ENCODE data around the gene ANKRD44.
"Not testable (repeated sequence)": the region's sequence is repeated elsewhere in the genome, so short reads cannot be mapped to it uniquely, and the experiment has no call there.

ANKRD44 gene

DNA sequence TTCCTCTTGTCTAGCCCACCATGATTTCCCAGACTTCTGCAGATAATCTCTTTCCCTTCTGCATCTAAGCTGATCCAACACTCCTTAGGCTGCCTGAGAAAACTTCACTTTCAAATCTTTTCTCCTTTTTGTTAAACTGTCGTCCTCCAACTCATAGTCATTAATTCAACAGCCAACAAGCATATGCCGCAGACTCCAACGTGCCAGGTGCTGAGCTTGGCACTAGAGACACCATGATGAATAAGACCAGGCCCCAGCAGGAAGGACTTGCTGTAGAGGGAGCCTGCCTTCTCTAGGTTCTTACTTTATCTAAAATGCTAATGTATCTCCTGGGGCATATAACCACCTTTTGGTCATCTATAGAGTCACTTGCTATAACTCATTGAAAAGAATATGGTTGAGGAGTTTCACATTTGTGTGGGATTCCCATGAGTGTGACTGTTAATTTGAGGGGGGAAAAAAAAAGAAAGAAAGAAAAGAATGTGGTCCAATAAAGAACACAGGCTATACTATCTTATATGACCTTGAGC, 51.0 kb downstream of the ANKRD44 start:
- peak; percentile 57 for ATAC-seq

DNA sequence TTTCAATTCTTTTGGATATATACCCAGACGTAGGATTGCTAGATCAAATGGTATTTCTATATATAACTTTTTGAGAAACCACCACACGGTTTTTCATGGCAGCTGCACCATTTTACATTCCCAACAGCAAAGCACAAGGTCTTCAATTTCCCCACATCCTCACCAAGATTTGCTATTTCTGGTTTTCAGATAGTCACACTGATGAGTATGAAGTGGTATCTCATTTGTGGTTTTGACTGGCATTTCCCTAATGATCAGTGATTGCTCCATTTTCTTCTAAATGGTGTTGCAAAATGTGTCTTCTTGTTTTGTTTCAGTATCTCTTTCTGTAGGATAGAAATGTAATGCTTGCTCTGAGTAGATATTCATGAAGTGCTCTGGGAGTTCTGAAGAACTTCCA, 52.0 kb downstream of the ANKRD44 start:
- DNase-seq: no peak
- ATAC-seq: peak; percentile 39

More for the DNA sequence above, 51.0 kb downstream of the ANKRD44 start:
- DNase-seq: no peak

DNA sequence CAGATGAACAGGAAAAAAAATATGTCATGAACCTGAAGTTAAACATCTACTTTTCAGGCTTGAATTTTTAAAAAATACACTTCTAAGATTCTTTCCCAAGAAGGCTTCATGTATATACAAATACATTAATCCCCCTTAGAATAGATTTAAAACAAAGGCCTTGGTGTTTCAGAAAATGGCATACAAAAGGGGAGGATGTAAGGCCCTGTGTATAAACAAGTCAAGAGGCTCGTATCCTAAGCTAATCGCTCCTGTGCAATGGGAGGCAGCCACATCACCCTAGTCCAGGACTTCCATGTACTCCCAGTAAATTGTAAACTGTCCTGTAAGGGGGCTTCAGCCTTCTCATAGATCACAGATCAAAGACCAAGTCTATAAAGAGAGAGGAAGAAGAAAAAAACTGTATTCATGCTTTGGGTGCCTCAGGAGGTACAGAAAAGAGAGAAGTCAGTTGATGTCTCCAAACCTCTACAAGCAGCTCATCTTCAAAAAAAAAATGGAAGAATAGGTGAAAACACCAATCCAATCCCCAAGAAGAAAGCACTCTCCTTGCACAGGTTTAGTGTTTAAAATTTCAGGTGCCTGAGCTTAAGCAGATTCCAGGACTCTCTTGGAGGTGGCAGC, 53.9 kb downstream of the ANKRD44 start:
- DNase-seq (no peak), ATAC-seq (no peak)

DNA sequence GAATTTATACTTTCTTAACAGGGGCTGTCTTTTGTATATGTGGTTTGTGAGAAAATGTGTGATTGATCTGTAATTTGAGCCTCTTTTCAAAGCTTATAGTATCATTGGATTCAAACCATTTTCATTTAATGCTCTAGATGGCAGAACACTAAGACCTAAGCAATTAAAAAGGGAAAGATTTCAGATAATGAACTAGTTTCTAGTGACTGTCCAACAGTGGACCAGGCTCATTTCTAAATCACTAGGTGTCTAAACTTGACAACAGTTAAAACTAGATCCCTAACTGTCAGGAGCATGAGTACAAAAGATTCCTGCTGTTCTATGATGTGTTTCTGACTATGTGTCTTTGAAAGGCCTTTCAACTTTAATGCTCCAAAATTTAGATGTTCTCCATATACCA, 54.6 kb downstream of the ANKRD44 start:
- DNase-seq (no peak), ATAC-seq (no peak)

DNA sequence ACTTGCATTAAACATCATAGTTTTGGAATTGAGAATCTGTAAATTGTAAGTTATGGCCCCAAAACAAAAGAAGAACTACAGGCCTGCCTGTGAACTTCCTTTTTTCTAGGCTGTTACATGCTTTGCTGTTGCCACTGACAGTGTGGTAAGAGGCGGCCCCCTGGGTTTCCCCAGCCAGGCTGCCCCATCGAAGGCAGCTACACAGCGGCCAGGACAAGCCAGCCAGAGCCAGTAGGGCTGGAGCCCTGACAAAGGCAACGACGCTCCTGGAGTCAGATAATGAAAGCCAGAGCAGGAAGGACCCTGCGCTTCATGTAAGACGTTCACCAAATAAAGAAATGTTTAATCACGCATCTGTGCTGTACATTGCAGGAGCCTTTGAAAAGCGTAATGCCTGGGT, 55.0 kb downstream of the ANKRD44 start:
- ATAC-seq (peak; percentile 95), DNase-seq (peak; percentile 84)

DNA sequence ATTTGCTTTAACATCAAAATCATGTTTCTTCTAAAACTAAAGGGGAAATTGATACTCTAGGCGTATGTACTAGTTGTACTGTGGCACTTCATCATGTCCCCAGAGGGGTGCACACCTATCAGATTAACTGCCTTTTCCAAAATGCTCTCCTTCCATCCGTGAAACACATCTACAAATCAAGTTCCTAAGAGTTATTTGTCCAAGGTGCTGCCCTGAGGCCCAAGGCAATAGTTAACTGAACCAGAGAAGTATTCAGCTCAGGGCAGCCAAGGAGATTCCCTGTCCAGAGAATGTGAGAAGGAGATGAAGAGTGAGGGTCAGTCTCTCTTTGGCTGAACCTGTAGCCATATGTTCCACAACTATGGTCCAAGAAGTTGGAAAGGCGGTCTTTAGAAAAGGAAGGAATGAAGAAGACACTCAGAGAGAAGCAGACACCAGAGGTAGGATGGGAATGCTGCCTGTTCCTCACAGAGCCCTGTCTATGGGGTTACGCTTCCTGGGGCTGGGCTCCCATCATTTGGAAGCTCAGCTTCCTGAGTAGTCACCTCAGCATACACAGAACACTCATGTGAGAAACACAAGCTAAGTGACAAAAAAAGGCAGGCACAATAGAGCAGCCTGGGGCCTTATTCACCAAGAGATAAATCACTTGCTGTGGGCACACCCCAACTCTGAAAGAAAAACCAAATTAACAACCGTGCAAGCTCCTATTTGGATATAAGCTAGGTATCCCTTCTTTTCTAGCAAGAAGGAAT, 55.6 kb downstream of the ANKRD44 start:
- DNase-seq: no peak
- ATAC-seq: peak; percentile 48

DNA sequence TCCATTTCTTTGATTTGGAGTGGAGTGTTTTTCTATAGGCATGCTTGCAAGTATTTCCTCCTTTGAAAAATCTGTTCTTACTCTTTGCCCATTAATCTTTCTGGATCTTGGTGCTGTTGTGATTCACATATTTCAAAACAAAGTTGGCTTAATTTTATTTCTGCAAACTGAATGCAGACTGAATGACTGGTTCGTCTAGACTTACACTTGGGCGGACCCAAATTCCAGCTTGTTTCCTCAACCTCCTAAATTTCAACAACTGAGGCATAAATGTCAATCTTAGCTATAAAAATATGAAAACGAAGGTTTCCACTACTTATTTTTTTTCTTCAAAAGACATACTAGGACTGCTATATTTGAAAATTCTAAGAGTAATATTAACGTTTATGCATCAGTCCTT, 59.0 kb downstream of the ANKRD44 start:
- DNase-seq (no peak), ATAC-seq (no peak)

DNA sequence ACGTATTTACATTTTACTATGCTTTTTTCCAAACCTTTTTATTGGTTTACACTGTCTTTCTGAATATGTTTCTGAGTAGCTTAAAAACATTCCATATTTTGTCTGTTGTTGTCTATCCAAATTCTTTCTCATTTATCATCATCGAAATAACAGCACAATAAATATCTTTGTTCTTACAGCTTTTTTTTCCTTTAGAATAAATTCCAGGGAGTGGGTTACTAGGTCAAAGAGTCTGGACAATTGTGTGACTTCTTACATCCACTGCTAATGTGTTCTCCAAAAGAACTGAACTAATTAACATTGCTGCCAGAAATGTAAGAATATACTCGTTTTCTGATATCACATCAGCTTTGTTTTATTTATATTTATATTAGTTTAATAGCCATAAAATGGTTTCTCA, 59.4 kb downstream of the ANKRD44 start:
- DNase-seq (no peak), ATAC-seq (no peak)

DNA sequence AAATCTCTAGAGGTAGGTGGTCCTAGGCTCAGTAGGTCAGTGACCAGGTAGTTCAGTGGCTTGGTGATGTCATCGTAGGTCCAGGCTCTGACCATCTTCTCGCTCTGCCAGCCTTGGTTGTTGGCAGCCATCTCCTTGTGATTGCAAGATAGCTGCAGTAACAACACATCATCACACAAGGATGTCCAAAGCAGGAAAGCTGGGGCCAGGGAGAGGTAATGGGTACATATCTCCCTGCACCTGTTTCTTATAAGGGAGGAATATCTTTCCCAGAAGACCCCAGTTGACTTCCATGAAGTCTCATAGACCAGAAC, 60.5 kb downstream of the ANKRD44 start:
- DNase-seq (no peak), ATAC-seq (no peak)

DNA sequence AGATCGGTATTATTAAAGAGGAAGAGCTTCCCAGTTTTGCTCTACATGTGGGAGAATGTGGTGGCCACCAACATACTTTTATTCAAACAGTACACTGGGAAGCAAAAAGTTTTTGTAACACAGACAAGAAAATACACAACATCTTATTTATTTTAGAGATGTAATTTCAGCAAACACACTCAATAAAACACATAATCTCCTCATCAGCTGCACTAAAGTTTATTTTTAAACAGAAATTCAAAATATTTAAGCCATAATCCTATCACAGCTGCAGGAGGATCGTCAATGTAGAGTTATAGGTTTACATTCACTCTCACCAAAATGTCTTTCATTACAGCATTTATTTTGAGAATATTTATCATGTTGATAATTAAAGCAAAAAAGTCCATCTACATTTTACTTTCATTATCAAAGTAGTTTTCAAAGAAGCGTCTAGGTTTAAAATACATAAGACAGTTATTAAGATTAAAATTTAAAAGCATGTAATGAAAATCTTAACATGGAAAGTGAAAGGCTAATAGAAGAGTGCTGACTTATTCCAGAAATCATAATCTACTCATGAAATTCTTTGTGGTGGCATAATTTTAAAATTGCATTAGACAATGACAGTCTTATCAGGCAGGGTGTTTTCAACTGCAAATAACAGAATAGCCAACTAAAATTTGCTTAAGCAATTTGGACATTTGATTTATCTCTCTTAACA, 61.0 kb downstream of the ANKRD44 start:
- ATAC-seq: no peak

DNA sequence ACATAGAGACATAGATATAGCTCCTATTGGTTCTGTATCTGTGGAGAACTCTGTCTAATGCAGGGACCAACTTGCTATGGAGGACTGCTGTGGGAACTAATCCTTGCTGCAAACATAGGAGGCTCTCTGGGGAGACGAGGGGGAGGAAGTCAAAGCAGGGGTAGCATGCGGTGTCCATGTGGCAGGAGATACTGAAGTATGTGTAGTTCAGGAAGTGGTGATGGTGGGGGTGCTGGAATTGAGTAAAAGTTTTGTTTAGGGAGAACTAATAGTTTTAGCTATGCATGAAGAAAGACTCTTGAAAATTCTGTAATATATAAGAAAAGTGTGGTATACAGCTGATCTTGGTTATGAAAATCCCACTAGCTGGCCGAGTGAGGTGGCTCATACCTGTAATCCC, 62.0 kb downstream of the ANKRD44 start:
- DNase-seq (peak; percentile 53), ATAC-seq (peak; percentile 47)

More for the DNA sequence above, 61.0 kb downstream of the ANKRD44 start:
- DNase-seq: no peak

DNA sequence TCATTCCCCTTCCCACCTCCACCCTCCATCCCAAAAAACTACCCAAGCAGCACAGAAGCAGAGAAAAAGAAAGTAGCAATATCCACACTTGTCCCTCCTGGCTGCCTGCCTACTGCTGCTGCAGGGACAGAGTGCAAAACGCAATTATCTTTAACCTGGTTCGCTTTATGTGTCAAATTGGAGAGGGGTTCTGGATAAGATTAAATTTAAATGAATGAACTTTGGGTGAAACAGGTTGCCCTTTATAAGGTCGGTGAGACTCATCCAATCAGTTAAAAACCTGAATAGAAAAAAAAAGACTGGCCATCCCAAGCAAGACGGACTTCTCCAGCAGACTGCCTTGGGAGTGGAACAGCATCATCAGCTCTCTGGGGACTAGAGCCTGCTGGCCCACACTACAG, 62.6 kb downstream of the ANKRD44 start:
- DNase-seq: no peak
- ATAC-seq: no peak

DNA sequence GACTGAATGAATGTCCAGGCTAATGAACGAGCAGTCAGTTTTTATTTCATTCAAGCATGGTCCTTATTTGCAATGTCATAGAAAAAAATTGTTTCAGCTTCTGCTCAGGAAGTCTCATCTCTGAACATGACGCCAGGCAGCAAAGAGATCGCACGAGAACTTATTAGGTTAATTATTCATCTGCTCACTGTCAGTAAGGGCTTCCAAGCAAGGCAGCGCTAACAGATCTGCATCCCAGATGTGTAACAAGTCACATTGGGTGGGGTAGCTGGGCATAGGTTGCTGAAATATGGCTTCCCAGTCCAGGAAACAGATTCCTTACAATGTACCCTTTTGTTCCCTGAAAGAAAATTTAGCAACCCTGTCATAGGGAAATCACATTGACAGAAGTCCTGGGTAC, 63.5 kb downstream of the ANKRD44 start:
- ATAC-seq (no peak), DNase-seq (no peak)

DNA sequence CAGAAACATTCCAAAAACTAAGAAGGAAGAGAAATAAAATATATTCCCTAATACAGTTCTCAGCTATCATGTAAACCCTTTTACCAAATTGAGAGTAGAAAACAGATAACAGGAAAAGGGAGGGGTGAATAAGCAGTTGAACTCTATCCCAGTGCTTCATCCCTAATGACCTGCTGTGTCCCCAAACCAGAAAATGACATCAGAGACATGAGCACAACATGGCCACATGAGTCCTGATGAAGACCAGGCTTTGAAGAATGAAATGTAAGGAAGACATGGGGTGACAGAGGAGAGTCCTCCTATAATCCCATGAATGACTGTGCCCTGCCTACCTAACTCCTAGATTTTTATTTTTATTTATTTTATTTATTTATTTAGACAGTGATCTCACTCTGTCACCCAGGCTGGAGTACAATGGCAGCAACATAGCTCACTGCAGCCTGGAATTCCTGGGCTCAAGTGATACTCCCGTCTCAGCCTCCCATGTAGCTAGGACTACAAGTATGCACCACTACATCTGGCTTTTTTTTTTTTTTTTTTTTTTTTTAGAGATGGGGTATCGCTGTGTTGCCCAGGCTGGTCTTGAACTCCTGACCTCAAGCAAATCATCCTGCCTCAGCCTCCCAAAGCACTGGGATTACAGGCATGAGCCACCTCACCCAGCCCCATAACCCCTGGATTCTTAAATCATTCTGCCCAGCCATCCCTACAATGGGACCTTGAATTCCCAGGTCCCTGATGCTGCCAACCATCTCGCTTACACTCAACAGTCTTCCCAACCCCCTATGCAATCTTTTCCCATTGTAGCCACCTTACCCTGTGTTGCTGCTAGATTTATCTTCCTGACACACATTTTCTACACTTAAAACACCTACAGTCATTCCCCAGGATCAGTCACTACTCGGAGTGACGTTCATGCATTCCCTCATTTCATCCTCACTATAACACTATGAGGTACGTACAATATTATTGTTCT, 64.5 kb downstream of the ANKRD44 start:
- no peak for DNase-seq
- ATAC-seq: no peak

DNA sequence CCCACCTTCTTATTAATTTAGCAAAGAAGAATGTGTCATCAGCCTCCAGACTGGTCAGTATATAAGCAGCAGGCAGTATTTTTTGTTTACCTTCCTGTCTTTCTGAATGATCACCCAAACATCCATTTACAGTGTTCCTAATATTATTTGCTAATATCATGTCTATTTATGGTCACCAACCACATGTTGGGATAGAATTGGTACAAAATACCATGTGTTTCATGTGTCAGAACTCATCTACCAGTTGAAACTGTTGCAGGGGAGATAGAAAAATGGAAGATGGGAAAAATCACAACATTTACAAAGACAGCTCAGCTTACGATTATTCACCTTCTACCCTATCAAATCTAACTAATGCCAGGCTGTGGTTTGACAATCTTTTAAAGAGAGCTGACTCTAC, 66.2 kb downstream of the ANKRD44 start:
- ATAC-seq: peak; percentile 21
- DNase-seq: no peak

DNA sequence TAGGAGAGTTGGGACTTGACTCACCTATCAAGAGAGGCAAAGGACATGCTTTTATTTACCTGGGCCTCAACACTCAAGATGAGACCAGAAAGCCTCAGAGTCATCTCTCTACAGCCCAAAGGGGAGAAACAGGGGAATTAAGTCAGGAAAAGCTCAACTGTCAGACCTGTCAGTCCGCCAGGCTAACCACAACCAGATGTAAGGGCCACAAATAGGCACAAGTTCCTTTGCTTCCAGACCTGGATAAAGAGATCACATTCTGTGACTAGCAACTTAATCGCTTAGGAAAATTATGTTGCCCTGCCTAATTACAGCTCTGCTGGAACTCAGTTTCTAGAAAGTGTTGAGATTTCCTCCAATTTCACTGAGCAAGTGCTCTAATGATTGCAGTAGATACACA, 67.9 kb downstream of the ANKRD44 start:
- DNase-seq: no peak
- ATAC-seq: no peak

DNA sequence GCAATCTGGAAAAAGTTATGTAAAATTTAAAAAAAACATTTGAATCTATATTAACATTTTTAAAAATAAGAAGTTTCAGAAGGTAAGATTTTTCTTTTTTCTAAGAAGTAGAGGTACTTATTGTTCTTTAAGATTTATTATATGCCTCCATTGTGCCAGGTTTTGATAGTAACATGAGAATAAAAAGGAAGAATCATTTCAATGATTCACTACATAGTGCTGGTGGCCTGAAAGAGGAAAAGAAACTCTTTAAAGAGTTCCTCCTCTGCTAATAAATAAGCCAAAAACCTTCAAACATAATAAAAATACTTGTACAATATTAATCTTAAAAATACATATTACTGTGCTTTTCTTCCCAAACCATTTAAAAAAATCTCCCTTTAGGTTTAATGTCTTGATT, 69.0 kb downstream of the ANKRD44 start:
- DNase-seq (no peak), ATAC-seq (no peak)

DNA sequence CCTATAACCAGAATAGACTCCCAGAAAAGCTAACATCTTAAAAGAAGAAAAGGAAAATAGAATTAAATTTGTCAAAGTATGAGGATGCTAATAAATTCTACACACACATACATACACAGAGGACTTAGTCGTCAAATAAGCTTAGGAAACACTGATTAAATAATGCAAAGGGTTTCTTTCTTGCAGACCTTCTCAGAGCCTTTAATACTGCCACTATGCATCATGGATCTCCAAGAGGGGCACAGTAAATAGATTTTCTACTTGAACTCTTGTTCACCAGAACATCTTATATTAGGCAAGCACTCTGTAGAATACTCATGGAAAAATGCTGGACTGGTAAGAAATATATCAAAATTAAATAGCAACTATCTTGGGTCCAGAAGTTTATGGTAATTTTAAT, 69.4 kb downstream of the ANKRD44 start:
- DNase-seq: no peak

DNA sequence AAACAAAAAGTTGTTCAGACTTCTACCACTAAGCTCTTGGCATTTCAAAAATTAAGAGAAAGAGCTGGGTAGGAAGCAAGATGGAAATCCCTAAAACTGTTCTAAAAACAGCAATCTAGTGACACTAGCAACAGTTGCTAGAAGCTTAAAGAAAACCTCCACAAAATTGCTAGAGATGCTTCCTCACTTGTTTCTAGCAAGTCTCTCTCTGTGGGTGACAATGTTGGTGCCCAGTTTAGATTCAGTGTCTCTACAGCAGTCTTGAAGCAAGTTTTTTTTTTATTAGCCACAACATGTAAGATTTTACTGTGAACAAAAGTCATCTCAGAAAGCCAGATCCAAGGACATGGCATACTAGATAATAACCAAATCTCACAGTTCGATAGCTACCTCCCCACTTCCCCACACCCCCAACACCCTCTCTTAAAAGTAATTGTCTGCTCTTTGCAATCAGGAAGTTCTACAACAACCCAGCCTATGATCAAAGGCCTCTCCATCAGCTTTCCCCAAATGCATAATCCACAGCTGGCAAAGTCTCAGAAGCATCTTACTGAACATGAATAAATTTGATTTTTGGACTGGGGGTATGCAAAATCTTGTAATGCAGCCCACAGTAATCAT, 70.0 kb downstream of the ANKRD44 start:
- peak; percentile 3 for ATAC-seq

More for the DNA sequence above, 69.4 kb downstream of the ANKRD44 start:
- ATAC-seq: no peak

DNA sequence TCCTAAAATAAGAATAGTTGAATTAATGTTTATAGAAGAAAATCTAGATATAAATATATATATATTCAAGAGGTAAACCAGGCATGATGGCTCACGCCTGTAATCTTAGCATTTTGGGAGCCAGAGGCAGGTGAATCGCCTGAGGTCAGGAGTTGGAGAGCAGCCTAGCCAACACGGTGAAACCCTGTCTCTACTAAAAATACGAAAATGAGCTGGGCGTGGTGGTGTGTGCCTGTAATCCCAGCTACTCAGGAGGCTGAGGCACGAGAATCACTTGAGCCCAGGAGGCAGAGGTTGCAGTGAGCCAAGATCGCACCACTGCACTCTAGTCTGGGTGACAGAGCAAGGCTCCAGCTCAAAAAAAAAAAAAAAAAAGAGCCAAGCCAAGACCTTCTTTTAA, 70.6 kb downstream of the ANKRD44 start:
- ATAC-seq: peak; percentile 6
- DNase-seq: not testable (repeated sequence)

More for the DNA sequence above, 70.0 kb downstream of the ANKRD44 start:
- DNase-seq: no peak

DNA sequence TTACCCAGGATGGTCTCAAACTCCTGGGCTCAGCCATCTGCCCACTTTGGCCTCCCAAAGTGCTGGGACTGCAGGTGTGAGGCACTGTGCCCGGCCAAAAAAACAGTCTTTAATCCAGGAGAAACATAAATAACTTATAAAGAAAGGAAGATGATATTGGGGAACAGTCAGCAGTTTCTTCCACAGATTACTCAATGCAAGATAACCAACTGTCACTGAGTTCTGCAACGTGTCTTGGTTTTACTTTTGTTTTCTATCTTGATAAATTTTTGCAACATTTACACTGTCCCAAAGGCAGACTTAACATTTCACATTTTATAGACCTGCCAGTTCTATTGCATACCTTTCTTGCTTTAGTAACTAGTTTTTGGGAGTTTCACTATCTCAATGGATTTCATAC, 71.1 kb downstream of the ANKRD44 start:
- ATAC-seq (peak; percentile 37), DNase-seq (no peak)

DNA sequence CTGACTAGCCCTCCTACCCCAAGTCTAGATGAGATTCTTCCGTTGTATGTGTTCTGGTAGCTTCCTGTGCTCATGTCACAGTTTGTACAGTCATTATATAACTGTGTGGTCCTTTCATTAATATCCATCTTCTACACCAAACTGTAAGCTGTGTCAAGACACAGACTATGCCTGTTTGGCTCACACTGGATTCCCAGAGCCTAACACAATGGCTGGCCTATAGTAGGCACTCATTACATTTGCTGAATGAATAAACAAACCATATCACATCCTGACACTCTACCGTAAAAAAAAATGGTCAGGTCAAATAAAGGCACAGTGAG, 72.6 kb downstream of the ANKRD44 start:
- ATAC-seq: peak; percentile 60
- no peak for DNase-seq
